Cardiac muscle cell (in vitro differentiated cells and primary cell): ENCODE data around the gene PDLIM5. TPM values are rescaled to one million over a fixed set of nuclear protein-coding genes. Genes with fewer than 3 reads are reported as not detected.

ENCODE experiments used
- DNase-seq, 2 donors: peaks; one replicate each; pipeline versions ENCODE4 v3.0.0 to v3.0.0-alpha.2; 2010 to 2017; ENCODE audit warnings: low read depth in 1 of 2, low spot score in 1 of 2
- H3K27ac ChIP-seq: fragments of 200-600 bp; sonication (generic); 2 replicates; pipeline ENCODE4 v1.5.1; 2016
- H3K27me3 ChIP-seq: fragments of 200-600 bp; sonication (generic); 2 replicates; pipeline ENCODE4 v1.6.0; 2016; ENCODE audit warnings: control low read depth
- H3K36me3 ChIP-seq: fragments of 200-600 bp; sonication (generic); 2 replicates; pipeline ENCODE4 v1.5.1; 2016; ENCODE audit warnings: control low read depth
- H3K4me1 ChIP-seq: fragments of 200-600 bp; sonication (generic); 2 replicates; pipeline ENCODE4 v1.8.1; 2017; ENCODE audit warnings: low read depth, mild to moderate bottlenecking, mixed run types
- H3K4me3 ChIP-seq: fragments of 200-600 bp; sonication (generic); 2 replicates; pipeline ENCODE4 v1.5.1; 2016; ENCODE audit warnings: mild to moderate bottlenecking
- H3K9me3 ChIP-seq: fragments of 200-600 bp; sonication (generic); 2 replicates; pipeline ENCODE4 v1.5.1; 2017; ENCODE audit warnings: low read depth, mild to moderate bottlenecking, control low read depth
- polyA plus RNA-seq: library from polyadenylated mRNA; unstranded; fragments of >200 nt; fragmentation: Nextera tagmentation; extraction: Ambion mirVana; gene quantifications from 2 replicates; pipeline ENCODE4 v1.2.1, GENCODE V29; 2016
- total RNA-seq: library from RNA; depleted of rRNA; stranded (reverse); fragments of >200 nt; gene quantifications from 2 replicates; pipeline ENCODE4 v1.2.3, GENCODE V29; 2016
- TF ChIP-seq, protein P1 (sequence below): IDR thresholded peaks from 2 replicates; pipeline ENCODE4 v1.5.1; 2012; ENCODE audit warnings: low read depth, mild to moderate bottlenecking, low read length

The PDLIM5 gene
- total and polyA plus RNA-seq, 2 experiments from 2014 or later: 426 to 446 TPM

DNA sequence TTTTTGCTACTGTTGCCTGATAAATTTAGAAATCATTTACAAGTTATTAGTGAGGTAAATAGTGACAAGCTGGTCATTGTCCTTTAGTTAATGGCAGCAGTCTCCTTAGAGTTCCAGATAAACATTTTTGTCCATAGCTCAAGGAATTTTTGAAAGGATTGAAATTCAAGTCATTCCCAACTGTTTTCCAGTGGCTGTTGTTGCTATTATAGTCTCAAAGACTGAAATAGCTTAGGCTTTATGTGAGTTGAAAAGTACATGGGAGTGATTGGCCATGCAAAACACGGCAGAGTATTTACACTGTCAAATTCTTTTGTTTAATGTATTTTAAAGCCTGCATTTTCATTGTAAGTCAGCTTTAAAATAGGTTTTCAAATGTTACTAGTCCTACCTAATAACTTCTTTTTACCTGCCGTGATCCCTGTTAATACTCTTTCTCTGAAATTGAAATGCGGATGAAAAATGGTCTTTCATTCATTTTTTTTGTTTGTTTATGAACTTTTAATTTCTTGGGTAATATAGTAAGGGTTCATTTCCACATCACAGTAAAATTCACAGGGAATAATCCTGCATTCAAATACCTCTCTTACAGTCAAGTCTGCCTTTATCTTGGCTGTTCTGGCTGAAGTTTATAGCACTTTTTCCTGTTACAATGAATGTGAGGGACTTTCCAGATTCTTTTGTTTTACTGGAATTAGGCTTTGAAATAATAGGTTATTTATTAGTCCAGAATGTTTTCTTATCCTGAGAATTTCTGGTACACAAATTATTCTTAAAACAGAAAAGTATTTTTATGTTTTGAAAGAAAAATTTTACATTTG lies 85.1 kb downstream of the PDLIM5 start:
- H3K4me3 ChIP-seq: no peak overlapping the region

DNA sequence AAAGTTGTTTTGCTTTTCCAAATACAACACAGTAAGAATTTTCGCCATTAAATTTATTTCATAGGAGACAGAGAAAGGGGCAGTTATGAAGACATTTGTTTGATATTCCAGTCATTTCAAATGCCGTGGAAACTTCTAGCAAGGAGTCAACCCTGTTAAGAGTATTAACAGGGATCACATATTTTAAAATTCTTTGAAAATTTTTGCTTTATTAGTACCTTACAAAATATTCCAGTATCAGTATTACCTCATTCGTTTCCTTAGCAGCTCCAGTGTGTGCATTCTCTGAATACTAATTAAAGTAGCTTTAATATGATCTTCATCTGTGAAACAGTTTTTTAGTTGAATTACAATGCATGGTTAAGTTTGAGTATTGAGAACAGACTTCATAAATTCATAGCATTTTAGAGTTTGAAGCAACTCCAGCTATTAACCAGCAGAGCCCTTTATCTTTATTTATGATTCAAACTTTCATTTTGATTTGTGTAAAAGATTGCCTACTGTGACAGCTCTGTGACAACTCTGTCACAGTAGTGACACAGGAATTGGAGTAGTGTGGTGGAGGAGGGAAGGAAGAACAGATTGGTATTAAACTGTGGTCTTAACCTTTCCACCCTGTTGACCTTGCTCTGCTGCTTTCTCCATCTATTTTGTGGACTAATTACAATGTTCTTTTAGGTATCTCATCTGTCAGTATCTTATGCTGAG lies 86.3 kb downstream of the PDLIM5 start:
- Histone ChIP-seq H3K9me3 (no peaks in the 10 kb centered on the region), H3K36me3 (no peaks in the 10 kb centered on the region), H3K27me3 (no peaks in the 10 kb centered on the region), H3K4me3 (no peak overlapping the region), H3K27ac (peak overlapping the region; percentile 68), H3K4me1 (peaks cover 66% of the 10 kb centered on the region)
- no peak for DNase-seq
- TF ChIP-seq, protein P1, sequence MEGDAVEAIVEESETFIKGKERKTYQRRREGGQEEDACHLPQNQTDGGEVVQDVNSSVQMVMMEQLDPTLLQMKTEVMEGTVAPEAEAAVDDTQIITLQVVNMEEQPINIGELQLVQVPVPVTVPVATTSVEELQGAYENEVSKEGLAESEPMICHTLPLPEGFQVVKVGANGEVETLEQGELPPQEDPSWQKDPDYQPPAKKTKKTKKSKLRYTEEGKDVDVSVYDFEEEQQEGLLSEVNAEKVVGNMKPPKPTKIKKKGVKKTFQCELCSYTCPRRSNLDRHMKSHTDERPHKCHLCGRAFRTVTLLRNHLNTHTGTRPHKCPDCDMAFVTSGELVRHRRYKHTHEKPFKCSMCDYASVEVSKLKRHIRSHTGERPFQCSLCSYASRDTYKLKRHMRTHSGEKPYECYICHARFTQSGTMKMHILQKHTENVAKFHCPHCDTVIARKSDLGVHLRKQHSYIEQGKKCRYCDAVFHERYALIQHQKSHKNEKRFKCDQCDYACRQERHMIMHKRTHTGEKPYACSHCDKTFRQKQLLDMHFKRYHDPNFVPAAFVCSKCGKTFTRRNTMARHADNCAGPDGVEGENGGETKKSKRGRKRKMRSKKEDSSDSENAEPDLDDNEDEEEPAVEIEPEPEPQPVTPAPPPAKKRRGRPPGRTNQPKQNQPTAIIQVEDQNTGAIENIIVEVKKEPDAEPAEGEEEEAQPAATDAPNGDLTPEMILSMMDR: no peak

More for the DNA sequence above, 85.1 kb downstream of the PDLIM5 start:
- Histone ChIP-seq H3K27ac (peak overlapping the region; percentile 68), H3K4me1 (peaks cover 68% of the 10 kb centered on the region), H3K36me3 (no peaks in the 10 kb centered on the region), H3K27me3 (no peaks in the 10 kb centered on the region), H3K9me3 (no peaks in the 10 kb centered on the region)
- DNase-seq: peak in 1 of 2 donors; percentile 59
- TF ChIP-seq, protein P1: no peak

DNA sequence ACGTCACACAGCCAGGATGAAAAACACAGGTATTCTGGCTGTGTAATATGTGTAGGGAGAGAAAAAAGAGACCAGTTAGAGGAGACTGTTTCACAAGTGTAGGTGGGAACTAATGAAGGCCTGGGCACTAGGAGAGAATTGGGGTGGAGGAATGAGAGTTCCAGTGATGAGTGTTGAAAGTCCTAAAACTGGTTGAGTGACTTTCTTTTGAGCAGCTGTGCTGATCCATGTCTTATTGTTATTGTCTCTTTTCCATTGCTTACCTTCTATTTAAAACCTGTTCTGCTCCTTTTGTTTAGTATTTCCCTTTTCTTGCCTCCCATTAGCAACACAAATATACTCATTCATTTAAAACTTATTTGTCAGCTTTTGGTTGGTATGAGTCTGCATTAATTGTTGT lies 88.7 kb downstream of the PDLIM5 start:
- H3K4me3 ChIP-seq: no peak overlapping the region
- no peaks in the 10 kb centered on the region for H3K27me3 ChIP-seq
- DNase-seq: no peak
- peak overlapping the region; percentile 76 for H3K27ac ChIP-seq
- peaks cover 3% of the 10 kb centered on the region for H3K36me3 ChIP-seq
- TF ChIP-seq, protein P1: no peak
- H3K9me3 ChIP-seq: no peaks in the 10 kb centered on the region
- H3K4me1 ChIP-seq: peaks cover 42% of the 10 kb centered on the region

GRCh38 chr4:94544811-94545210 lies 93.1 kb downstream of the PDLIM5 start:
- Histone ChIP-seq H3K27ac (peak overlapping the region; percentile 52), H3K4me3 (no peak overlapping the region), H3K27me3 (no peaks in the 10 kb centered on the region), H3K4me1 (peaks cover 27% of the 10 kb centered on the region), H3K9me3 (no peaks in the 10 kb centered on the region), H3K36me3 (peaks cover 3% of the 10 kb centered on the region)
- TF ChIP-seq, protein P1: no peak
- DNase-seq: no peak

DNA sequence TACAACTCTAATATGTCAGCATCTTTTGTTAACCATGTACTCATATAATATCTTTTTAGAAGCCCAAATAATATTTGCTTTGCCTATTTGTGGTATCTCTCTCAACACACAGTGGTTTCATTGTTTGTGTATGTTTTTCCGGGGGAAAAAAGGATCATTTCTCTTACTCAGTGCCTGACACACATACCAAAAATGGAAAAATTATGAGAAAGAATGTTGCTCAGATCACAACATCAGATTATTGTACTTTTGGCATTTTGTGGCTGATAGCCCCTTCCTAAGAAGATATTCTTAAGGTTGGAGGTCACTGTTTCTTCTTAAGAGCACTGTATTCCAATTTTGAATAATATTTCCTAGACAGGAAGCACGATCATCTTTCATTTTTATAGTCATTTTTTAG lies 93.6 kb downstream of the PDLIM5 start:
- Histone ChIP-seq H3K4me3 (no peak overlapping the region), H3K4me1 (peaks cover 32% of the 10 kb centered on the region), H3K27ac (peak overlapping the region; percentile 52), H3K9me3 (no peaks in the 10 kb centered on the region), H3K36me3 (peaks cover 3% of the 10 kb centered on the region), H3K27me3 (no peaks in the 10 kb centered on the region)
- TF ChIP-seq, protein P1: no peak
- peak in 1 of 2 donors; percentile 76 for DNase-seq
